Measurements from ENCODE around the gene OR1E2. TPM values are rescaled to one million over a fixed set of nuclear protein-coding genes. Genes with fewer than 3 reads are reported as not detected.
"Not testable (repeated sequence)": the region's sequence is repeated elsewhere in the genome, so short reads cannot be mapped to it uniquely, and the experiment has no call there.

OR1E2 gene
- total RNA-seq, 2 experiments from 2014 or later: not detected

DNA sequence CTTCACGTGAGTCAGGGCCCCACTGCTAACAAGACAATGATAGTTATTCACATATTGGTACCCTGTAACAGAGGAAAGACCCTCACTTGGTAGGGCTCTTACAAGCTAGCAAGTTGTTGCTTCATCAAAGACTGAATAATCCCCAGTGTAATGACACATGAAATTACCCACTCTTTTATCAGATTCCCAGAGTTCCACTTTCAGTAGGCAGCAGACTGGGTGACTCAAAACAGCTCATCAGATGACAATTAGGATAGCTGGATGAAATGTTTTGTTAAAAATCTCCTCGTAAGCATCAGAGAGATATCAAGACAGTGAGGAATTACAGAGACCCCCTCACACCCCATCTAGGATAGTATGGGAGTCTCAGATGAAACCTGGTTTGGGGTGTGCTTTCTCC, 6.8 kb upstream of the OR1E2 start:
- CTCF ChIA-PET: no interaction called here
- Mint-ChIP-seq H3K27ac (no peak overlapping the region), H3K9me3 (ENCODE audit: low read depth) (no peaks in the 10 kb centered on the region), H3K27me3 (peaks cover 19% of the 10 kb centered on the region), H3K4me1 (no peaks in the 10 kb centered on the region), H3K36me3 (ENCODE audit: low read depth) (no peaks in the 10 kb centered on the region), H3K4me3 (no peak overlapping the region)
- DNase-seq: no peak
- intact Hi-C loops (cut with DNase I, micrococcal nuclease): no loop called here
- POLR2A ChIA-PET: no interaction called here
- no peak for ATAC-seq

- Mint-ChIP-seq H3K9me3 (ENCODE audit: low read depth) (no peaks in the 10 kb centered on the region), H3K36me3 (ENCODE audit: low read depth) (no peaks in the 10 kb centered on the region), H3K4me3 (no peak overlapping the region), H3K27ac (no peak overlapping the region), H3K4me1 (no peaks in the 10 kb centered on the region), H3K27me3 (peaks cover 25% of the 10 kb centered on the region)
- ATAC-seq (no peak), DNase-seq (no peak)
- intact Hi-C loops (cut with DNase I, micrococcal nuclease): no loop called here
- CTCF ChIA-PET: no interaction called here
- POLR2A ChIA-PET: no interaction called here
These were observed 4.7 kb upstream of the OR1E2 start for GRCh38 chr17:3438368-3438767.

DNA sequence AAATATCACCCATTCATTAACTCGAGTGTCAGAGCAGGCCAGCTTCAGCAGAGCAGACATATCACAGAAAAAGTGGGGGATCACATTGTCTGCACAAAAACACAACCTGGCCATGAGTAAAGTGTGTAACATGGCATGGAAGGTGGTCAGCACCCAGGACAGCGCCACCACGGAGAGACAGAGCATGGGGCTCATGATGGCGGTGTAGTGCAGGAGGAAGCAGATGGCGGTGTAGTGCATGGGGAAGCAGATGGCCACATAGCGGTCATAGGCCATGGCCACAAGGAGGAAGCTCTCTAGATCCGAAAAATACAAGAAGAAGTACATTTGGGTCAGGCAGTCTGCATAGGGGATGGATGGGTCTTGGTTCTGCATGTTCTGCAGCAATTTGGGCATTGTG, 426 bp downstream of the OR1E2 start:
- CTCF ChIA-PET; intact Hi-C loops (cut with DNase I, micrococcal nuclease); POLR2A ChIA-PET; H3K4me1 Mint-ChIP-seq; H3K4me3 Mint-ChIP-seq; ATAC-seq; H3K27ac Mint-ChIP-seq; H3K9me3 Mint-ChIP-seq (ENCODE audit: low read depth); H3K36me3 Mint-ChIP-seq (ENCODE audit: low read depth): not testable (repeated sequence)
- DNase-seq: peak; percentile 33
- peaks cover 20% of the 10 kb centered on the region for H3K27me3 Mint-ChIP-seq

- H3K36me3 Mint-ChIP-seq (ENCODE audit: low read depth): no peaks in the 10 kb centered on the region
- CTCF ChIA-PET: no interaction called here
- intact Hi-C loops (cut with DNase I, micrococcal nuclease): no loop called here
- POLR2A ChIA-PET: no interaction called here
- H3K27ac Mint-ChIP-seq: no peak overlapping the region
- ATAC-seq (no peak), DNase-seq (no peak)
- no peak overlapping the region for H3K4me3 Mint-ChIP-seq
- H3K9me3 Mint-ChIP-seq (ENCODE audit: low read depth): peaks cover 2% of the 10 kb centered on the region
- H3K27me3 Mint-ChIP-seq: peaks cover 16% of the 10 kb centered on the region
- H3K4me1 Mint-ChIP-seq: no peaks in the 10 kb centered on the region
These were observed 15.4 kb downstream of the OR1E2 start for GRCh38 chr17:3418222-3418621.

DNA sequence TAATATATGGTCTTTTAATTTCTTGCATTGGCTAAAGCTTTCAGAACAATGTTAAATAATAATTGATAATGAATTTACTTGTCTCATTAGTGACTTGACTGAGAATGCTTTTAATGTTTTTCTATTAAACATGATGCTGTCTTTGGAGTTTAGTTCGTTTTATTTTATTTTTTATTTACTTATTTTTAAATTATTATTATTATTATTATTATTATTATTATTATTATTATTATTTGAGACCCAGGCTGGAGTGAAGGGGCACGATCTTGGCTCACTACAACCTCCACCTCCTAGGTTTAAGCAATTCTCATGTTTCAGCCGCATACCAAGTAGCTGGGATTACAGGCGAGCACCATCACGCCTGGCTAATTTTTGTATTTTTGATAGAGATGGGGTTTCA, 18.0 kb downstream of the OR1E2 start:
- ChIA-PET CTCF (no interaction called here), POLR2A (no interaction called here)
- H3K27ac Mint-ChIP-seq: no peak overlapping the region
- H3K4me1 Mint-ChIP-seq: no peaks in the 10 kb centered on the region
- ATAC-seq (no peak), DNase-seq (no peak)
- no peak overlapping the region for H3K4me3 Mint-ChIP-seq
- H3K36me3 Mint-ChIP-seq (ENCODE audit: low read depth): no peaks in the 10 kb centered on the region
- H3K27me3 Mint-ChIP-seq: peaks cover 18% of the 10 kb centered on the region
- intact Hi-C loops (cut with DNase I, micrococcal nuclease): no loop called here
- peaks cover 2% of the 10 kb centered on the region for H3K9me3 Mint-ChIP-seq (ENCODE audit: low read depth)

- CTCF ChIA-PET; ATAC-seq; H3K4me3 Mint-ChIP-seq; H3K4me1 Mint-ChIP-seq; H3K36me3 Mint-ChIP-seq (ENCODE audit: low read depth); H3K27ac Mint-ChIP-seq; POLR2A ChIA-PET; DNase-seq: not testable (repeated sequence)
- Mint-ChIP-seq H3K9me3 (ENCODE audit: low read depth) (peaks cover 10% of the 10 kb centered on the region), H3K27me3 (peaks cover 25% of the 10 kb centered on the region)
- intact Hi-C loops (cut with DNase I, micrococcal nuclease): loop anchor here in 1 of 2 experiments (5.0 kb wide), 1 partner anchor 130 kb away; no protein-coding TSS in a partner anchor
These were observed 21.4 kb downstream of the OR1E2 start for GRCh38 chr17:3412216-3412615.

- peaks cover 14% of the 10 kb centered on the region for H3K9me3 Mint-ChIP-seq (ENCODE audit: low read depth)
- peaks cover 4% of the 10 kb centered on the region for H3K36me3 Mint-ChIP-seq (ENCODE audit: low read depth)
- POLR2A ChIA-PET: no interaction called here
- no peak within 1 kb of the TSS for H3K27ac Mint-ChIP-seq
- H3K4me1 Mint-ChIP-seq: no peaks in the 10 kb centered on the region
- no peak for ATAC-seq
- peaks cover 28% of the 10 kb centered on the region for H3K27me3 Mint-ChIP-seq
- no peak for DNase-seq
- CTCF ChIA-PET: no interaction called here
- intact Hi-C loops (cut with DNase I, micrococcal nuclease): loop anchor here in 1 of 2 experiments (5.0 kb wide), 1 partner anchor 129 kb away; no protein-coding TSS in a partner anchor
- H3K4me3 Mint-ChIP-seq: no peak within 1 kb of the TSS
These were observed 22.6 kb downstream of the OR1E2 start, which contains the start of gene OR3A3 for GRCh38 chr17:3411070-3411469. Gene OR3A3, plus strand, starts transcription at chr17:3411370.

DNA sequence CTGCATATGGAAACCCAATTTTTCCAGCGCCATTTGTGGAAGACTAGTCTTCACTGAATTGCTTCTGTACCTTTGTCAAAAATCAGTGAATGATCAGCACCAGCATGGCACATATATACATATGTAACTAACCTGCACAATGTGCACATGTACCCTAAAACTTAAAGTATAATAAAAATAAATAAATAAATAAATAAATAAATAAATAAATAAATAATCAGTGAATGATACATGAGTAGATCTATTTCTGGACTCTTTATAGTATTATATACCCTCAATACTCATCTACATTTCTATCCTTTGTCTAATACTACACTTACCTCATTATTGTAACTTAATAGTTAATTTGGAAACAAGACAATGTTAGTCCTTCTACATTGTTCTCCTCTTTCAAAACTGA, 29.8 kb downstream of the OR1E2 start:
- DNase-seq; POLR2A ChIA-PET; H3K36me3 Mint-ChIP-seq (ENCODE audit: low read depth); H3K27ac Mint-ChIP-seq; H3K4me1 Mint-ChIP-seq; ATAC-seq; intact Hi-C loops (cut with DNase I, micrococcal nuclease); H3K4me3 Mint-ChIP-seq; CTCF ChIA-PET: not testable (repeated sequence)
- H3K27me3 Mint-ChIP-seq: peaks cover 15% of the 10 kb centered on the region
- peaks cover 15% of the 10 kb centered on the region for H3K9me3 Mint-ChIP-seq (ENCODE audit: low read depth)

DNA sequence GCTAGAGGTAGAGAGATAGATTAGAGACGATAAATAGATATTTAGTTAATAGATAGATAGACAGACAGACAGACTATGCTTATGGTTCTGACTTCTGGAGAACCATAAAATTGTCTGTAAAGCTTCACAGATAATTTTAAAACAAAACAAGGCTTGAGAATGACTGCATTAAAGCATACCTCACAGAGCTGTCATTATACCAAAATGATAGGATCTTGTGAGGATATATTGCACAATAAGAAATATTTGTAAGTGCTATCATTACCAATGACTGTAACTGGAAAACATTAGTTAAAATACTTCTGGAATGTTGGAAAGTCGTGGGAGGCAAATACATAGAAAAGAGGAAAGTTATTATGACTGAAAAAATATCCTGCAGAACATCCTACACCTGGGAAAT, 31.9 kb downstream of the OR1E2 start:
- no peak overlapping the region for H3K4me3 Mint-ChIP-seq
- H3K4me1 Mint-ChIP-seq: no peaks in the 10 kb centered on the region
- ChIA-PET CTCF (no interaction called here), POLR2A (no interaction called here)
- H3K36me3 Mint-ChIP-seq (ENCODE audit: low read depth): no peaks in the 10 kb centered on the region
- DNase-seq (no peak), ATAC-seq (no peak)
- peaks cover 4% of the 10 kb centered on the region for H3K9me3 Mint-ChIP-seq (ENCODE audit: low read depth)
- H3K27me3 Mint-ChIP-seq: peaks cover 9% of the 10 kb centered on the region
- intact Hi-C loops (cut with DNase I, micrococcal nuclease): no loop called here
- no peak overlapping the region for H3K27ac Mint-ChIP-seq

DNA sequence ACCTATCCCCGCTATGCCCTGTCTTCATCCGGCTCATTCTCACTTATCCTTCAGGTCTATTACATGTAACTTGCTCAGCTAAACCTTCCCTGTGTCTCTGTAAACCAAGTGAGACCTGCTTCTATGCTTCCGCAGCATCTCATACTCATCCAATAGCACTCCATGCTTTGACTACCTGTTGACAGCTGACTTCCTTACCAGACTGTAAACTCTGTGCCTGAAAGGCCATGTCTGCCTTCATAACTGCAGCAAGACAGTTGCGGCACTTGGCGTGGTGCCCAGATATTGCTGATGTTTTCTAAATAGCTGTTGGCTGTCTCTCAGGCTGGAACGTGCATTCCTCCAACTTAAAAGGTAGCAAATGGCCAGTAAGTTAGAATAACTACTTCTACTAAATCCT, 33.6 kb downstream of the OR1E2 start:
- Mint-ChIP-seq H3K36me3 (ENCODE audit: low read depth) (no peaks in the 10 kb centered on the region), H3K27me3 (peaks cover 13% of the 10 kb centered on the region), H3K9me3 (ENCODE audit: low read depth) (no peaks in the 10 kb centered on the region), H3K4me3 (no peak overlapping the region), H3K27ac (no peak overlapping the region), H3K4me1 (no peaks in the 10 kb centered on the region)
- intact Hi-C loops (cut with DNase I, micrococcal nuclease): no loop called here
- DNase-seq (no peak), ATAC-seq (no peak)
- CTCF ChIA-PET: interaction anchor here (0.7 kb wide), 1 partner anchor 243 kb away, joined by 4 read pairs; no protein-coding TSS in a partner anchor
- POLR2A ChIA-PET: no interaction called here

GRCh38 chr17:3398310-3398709, 35.3 kb downstream of the OR1E2 start, which contains the start of gene OR1E1:
Gene OR1E1, minus strand, starts transcription at chr17:3398410. Its CDS starts 0 bp downstream, at chr17:3398410.
- H3K4me3 Mint-ChIP-seq: no peak within 1 kb of the TSS
- no peak for DNase-seq
- H3K9me3 Mint-ChIP-seq (ENCODE audit: low read depth): no peaks in the 10 kb centered on the region
- POLR2A ChIA-PET: no interaction called here
- peaks cover 16% of the 10 kb centered on the region for H3K27me3 Mint-ChIP-seq
- H3K27ac Mint-ChIP-seq: no peak within 1 kb of the TSS
- intact Hi-C loops (cut with DNase I, micrococcal nuclease): no loop called here
- no peaks in the 10 kb centered on the region for H3K4me1 Mint-ChIP-seq
- no peak for ATAC-seq
- CTCF ChIA-PET: no interaction called here
- H3K36me3 Mint-ChIP-seq (ENCODE audit: low read depth): no peaks in the 10 kb centered on the region

DNA sequence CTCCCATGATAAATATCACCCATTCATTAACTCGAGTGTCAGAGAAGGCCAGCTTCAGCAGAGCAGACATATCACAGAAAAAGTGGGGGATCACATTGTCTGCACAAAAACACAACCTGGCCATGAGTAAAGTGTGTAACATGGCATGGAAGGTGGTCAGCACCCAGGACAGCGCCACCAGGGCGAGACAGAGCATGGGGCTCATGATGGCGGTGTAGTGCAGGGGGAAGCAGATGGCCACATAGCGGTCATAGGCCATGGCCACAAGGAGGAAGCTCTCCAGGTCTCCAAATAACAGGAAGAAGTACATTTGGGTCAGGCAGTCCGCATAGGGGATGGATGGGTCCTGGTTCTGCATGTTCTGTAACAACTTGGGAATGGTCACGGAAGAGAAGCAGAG, 35.8 kb downstream of the OR1E2 start:
- DNase-seq: peak; percentile 49
- CTCF ChIA-PET; ATAC-seq; H3K27ac Mint-ChIP-seq; intact Hi-C loops (cut with DNase I, micrococcal nuclease); H3K4me1 Mint-ChIP-seq; H3K9me3 Mint-ChIP-seq (ENCODE audit: low read depth); H3K4me3 Mint-ChIP-seq; H3K36me3 Mint-ChIP-seq (ENCODE audit: low read depth); POLR2A ChIA-PET: not testable (repeated sequence)
- peaks cover 16% of the 10 kb centered on the region for H3K27me3 Mint-ChIP-seq

- H3K36me3 Mint-ChIP-seq (ENCODE audit: low read depth): no peaks in the 10 kb centered on the region
- H3K27ac Mint-ChIP-seq: no peak overlapping the region
- no peak overlapping the region for H3K4me3 Mint-ChIP-seq
- intact Hi-C loops (cut with DNase I, micrococcal nuclease): no loop called here
- no peak for ATAC-seq
- ChIA-PET CTCF (interaction anchor here (0.9 kb wide), 1 partner anchor 156 kb away, joined by 3 read pairs; no protein-coding TSS in a partner anchor), POLR2A (no interaction called here)
- peaks cover 29% of the 10 kb centered on the region for H3K27me3 Mint-ChIP-seq
- DNase-seq: no peak
- peaks cover 2% of the 10 kb centered on the region for H3K4me1 Mint-ChIP-seq
- no peaks in the 10 kb centered on the region for H3K9me3 Mint-ChIP-seq (ENCODE audit: low read depth)
These were observed 43.9 kb downstream of the OR1E2 start for GRCh38 chr17:3389791-3390190.

Data from activated CD4-positive, alpha-beta T cell treated with anti-CD3 and anti-CD28 coated beads for 36 hours (primary cell).